ENCODE data around the gene HLCS.

DNA sequence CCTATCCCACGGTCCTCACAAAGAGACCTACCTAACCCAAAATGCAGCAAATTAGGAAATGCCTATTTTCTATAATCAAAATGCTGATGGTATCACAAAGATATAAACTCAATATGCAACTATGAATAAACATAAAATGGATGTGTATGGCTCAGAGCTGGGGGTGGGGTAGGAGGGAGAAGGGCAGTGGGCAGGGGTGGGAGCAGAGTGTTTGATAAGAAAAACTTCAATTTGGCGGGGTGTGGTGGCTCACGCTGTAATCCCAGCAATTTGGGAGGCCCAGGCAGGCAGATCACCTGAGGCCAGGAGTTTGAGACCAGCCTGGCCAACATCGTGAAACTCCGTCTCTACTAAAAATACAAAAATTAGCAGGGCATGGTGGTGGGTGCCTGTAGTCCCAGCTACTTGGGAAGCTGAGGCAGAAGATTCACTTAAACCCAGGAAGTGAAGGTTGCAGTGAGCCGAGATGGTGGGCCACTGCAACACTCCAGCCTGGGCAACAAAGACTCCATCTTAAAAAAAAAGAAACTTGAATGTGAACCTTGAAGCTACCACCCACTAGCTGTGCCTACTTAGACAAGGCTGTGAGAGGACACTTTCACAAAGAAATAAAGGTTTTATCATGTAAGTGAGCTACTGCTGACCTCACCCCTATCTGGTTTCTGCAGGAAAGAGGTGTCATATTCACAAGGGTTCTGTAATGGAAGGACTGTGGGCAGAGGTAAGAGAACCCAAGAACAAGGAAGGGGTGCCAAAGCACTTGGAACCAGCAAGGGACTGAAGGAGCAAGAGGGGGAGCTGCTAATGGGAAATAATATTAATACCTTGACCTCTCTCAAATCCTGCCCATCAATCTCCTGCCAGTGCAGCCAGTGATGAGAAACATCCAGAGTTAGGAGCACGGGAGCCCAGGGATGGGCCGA lies 53.0 kb downstream of the HLCS start:
- no peak for TF ChIP-seq POLR2A (IDR thresholded peaks at IDR 0.05)
- TF ChIP-seq CTCF (IDR thresholded peaks at IDR 0.05) = no peak
